ENCODE data around the gene GALT.
"Not testable (repeated sequence)": the region's sequence is repeated elsewhere in the genome, so short reads cannot be mapped to it uniquely, and the experiment has no call there.

The GALT gene

DNA sequence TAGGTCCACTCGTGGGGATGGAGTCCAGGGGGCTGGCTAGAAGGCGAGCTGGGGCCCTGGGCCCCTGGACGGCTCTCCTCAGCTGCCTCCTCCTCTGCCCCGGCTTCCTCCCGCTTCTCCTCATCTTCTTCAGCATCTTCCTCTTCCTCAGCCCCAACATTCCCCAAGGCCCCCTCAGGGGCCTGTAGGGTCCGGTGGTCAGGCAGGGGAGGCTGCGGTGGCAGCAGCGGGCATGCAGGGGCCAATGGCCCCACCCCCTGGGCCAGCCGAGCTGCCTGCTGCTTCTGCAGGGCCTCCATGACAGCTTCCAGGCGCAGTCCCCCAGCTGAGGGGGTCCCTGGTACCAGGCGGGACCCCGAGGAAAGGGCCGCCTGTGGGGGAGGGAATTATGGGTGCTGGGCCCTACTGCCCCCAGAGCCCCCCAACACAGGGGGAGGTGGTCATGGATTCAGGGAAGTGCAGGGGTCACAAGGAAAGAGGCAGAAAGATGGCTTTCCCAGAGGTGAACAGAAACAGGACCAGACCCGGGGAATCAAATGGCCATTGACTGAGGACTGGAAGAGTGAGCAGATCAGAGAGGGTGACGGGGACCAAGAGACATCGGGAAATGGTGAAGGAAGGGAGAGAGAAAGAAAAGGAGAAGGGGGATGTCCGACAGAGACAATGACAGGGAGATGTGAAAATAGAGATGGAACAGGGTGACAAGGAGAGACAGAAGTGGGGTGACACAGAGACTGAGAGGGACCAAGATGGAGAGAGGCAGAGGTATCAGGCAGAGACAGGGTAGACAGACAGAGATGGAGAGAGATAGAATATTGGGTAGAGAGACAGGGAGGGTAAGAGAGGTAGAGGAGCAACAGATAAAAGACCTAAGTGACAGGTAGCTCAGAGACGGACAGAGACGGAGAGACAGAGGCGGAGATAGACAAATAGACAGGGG, 18.5 kb upstream of the GALT start:
- DNase-seq = no peak

DNA sequence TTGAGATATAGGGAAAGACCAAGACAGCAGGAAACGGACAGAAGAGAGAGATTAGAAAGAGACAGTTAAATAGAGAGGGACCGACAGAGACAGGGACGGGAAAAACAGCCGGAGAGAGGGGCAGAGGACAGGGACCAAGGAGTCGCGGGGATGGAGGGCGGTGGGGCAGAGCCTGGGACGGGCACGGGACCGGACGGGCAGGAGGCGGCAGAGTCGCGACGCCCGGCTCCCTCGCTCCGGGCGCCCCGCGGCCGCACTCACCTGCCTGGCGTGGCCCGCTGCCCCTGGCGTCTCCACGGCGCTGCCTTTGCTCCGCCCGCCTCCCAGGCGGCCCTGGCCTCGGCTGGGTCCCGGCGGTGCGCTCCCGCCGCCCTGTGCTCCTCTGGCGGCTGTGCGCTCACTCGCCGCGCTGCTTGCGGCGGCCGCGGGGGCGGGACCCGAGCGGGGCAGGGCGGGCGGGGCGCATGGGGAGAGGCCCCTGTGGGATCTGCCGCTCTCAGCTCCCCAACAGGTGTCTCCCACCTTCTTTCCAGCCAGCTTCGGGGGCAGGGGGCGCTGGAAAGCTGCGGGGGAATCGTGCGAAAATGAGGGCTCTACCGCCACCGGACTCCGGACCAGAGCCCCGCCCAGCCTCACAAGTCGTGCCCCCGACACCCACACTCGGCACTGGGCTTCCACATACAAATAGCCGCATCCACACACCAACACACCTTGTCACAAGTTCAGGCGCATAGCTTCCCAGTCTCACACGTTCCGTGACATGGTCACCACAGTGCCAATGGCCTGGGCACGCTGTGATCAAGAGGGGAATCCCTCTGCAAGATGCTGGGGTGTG, 17.6 kb upstream of the GALT start, which contains the start of gene ARID3C:
ARID3C (minus strand) TSS at position 411 of the 835 bp plus-strand sequence. CDS start 1,052 bp downstream, outside the sequence.
- DNase-seq = peak; percentile 73

DNA sequence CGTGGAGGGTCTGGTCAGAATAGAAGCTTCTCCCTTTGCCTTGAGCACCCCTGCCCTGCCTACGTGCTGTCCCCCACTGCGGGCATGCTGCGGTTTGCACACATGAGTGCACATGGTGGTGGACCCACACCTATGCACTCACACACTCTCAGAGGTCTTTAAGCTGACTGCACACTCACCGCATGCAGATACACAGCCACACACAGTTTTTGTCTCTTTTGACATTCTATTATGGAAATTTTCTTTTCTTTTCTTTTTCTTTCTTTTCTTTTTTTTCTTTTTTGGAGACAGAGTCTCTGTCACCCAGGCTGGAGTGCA, 17.0 kb upstream of the GALT start:
- DNase-seq = no peak

DNA sequence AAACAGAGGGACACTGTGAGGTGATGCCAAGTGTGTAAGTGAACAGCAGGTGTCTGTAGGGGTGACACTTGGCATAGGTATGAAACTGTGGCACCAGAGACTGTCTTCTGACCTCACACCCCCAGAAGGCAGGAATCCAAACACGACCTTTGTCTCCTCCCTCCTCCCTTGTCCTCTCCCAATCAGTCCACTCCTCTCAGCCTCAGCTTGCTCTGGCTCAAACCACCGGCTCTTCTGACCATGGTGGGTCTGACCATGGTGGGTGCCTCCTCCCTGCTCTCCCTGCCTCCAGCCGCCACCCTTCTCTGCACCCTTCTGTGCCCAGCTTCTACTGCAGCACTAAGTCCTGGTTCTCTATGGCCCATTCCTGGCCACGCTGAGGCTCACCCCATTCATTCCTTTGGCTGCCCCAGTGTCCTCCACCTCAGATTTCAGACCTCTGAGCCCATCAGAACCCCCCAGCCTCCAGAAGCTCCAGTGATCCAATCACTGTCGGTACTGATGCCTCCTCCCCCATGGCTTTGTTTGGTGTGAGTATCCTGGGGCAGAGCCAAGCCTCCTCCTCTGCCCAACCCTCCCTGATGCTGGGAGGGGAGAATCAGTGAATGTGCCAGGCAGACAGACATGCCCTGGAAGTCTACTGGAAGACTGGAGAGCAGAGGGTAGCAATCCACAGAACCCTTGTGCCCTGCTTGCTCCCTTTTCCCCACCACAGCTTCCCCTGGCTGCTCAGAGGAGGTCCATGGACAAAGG, 15.9 kb upstream of the GALT start:
- no peak for DNase-seq

DNA sequence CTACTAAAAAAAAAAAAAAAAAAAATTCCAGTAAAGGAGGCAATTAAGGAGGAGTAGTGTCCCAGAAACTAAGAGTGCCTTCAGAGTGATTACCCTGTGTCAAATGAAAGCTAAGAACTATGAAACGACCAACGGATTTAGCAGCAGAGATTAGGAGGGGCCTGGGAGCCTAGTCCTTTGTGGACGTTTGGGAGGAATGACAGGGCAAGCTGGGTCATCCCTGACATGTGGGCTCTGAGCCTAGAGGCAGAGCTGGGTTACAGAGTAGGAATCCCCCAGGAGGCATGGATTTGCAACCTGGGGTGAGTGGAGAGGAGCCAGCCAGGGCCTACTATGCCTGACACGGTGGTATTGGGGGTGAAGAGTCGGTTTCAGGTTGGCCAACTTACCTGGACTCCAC, 13.3 kb upstream of the GALT start:
- no peak for DNase-seq

DNA sequence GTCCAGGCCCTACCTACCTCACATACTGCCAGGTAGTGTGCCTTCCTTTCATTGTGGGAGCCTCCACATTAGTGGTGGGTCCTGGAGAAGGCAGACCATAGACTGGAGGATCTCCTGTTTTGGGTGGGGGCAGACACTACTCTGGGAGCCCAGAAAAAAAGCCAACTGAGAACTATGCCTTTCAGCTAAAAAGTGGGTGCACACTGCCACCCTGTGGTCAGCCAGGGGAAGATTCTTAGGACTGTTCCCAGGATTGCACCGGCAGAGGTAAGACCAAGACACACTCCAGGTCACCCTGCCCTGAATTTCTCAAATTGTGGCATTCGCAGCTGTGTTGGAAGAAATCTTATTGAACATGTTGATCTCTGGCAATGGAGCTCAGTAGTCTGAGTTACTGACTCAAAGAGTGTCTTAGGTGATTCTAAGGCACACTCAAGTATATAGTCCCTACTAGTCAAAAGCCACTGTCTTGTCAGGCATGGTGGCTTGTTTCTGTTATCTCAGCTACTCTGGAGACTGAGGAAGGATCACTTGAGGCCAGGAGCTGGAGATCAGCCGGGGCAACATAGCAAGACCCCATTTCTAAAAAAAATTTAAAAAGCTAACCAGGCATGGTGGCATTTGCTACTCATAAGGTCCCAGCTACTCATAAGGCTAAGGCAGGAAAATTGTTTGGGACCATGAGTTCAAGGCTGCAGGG, 12.5 kb upstream of the GALT start:
- peak; percentile 73 for DNase-seq

DNA sequence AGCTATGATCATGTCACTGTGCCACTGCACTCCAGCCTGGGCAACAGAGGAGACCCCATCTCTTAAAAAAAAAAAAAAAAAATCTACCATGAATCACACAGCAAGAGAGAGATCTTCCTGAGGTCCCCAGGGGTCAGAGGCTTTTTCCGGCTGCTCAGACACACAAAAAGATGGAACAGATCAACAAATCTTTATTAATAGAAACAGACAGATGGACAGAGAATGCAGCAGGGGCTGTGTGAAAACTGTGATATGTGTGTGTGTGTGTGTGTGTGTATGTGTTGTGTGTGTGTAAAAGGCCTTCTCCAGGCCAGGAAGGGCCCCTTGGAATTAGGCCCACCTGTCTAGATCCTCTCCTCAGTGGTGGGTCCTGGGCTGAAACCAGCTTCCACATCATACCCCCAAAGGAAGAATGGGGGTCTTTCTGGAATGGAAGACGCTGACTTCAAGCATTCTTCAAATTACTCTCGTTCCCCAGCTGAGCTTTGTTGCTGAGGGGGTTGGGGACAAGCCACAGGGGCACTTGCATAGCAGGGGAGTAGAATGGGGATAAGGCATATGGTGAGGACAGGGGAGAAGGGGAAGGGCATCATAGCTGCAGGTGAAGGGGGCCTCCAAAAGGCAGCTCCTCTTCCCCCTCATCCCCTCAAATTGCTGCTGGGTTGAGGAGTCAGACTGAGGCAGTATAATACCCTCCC, 11.8 kb upstream of the GALT start:
- DNase-seq = no peak

DNA sequence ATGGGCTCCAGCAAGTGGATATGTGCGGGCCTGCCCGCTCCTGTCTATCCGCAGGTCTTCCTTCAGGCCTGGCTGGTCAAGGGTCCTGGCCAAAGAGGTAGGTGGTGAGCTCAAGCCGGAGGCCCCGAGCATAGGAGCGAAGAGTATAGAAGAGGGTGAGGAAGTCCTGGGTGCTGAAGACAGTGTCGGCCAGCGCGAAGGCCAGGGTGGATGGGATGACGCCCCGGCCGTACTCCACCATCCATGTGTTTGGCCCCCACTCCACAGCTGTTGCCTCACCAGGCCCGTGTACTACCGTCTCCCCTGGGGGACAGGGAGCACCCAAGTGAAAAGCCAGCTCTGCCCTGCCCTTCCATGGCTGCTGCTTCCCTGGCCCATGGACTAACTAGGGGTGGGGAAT, 10.9 kb upstream of the GALT start:
- DNase-seq = no peak

DNA sequence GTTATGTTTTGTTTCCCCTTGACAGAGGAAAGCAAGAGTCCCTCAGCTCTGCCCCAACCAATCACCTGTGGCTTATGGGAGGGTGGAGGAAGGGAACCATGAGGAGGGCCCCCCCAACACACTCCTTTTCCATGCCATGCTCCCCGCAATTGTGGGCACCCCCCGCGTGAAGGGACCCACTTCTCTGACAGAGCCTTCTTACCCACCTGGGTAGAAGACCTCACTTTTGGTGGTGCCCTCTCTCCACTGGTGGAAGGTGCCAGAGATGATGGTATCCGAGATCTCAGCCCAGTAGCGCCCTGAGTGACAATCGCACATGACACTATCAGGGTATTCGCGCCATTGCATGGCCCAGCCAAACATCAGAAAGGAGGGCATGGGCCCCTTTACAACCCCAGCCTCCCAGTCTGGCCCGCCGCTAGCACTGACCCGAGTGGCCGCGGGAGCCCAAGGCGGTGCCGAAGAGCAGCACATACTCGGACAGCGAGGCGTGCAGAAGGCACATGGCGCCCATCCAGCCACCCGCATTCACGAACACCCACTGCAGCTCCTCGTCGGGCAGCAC, 9.6 kb upstream of the GALT start:
- no peak for DNase-seq

DNA sequence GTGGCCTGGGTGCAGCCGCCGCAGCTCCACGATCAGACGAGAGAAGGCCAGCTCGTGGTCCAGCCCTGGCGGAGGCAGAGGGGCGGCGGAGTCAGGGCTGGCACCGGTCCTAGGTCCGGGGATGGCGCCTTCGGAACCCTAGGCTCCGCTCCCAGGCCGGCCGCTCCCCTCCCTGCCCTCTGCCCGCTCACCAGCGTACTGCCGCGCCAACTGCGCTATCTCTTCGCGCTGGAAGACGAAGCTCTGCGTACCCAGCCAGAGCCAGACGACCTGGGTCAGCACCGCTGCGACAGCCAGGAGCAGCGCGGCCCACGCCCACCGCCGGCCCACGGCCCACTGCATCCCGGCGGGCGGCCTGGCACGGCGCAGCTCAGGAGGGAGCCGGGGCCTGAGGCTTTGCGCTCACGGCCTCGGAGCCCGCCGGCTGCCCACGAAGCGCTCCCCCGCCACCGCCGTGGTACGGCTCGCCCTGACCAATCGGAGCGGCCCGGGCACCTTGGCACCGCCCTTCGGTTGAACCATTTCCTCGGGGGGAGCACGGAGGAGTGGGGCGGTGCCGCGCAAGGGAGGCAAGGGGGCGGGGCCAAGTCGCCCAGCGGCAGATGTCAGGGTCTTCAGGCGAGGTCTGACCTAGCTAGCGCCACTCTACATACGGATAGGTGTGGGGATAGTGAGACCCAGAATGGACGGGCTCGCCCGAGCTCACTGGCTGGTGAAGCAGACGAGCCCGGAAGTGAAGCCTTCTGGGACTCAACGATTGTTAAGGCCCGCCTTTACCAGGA, 8.9 kb upstream of the GALT start, which contains the start of gene SIGMAR1:
SIGMAR1 (minus strand) TSS at position 432 of the 782 bp plus-strand sequence; CDS start at position 342, 90 bp downstream.
- DNase-seq = peak; percentile 96

DNA sequence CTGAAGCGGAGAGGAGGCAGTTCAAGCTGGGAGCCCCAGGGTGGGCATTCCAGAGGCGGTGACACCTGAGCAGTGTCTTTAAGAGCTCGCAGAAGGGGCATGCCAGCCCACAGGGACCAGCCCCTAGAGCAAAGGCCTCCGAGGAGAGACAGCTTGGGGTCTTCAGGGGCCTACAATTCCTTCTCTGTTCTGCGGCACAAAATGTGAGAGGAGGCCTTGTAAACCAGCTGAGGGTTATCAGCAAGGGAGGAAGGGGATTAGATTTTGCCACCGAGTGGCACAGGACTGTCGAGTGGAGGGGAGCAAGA, 8.4 kb upstream of the GALT start:
- DNase-seq = no peak

DNA sequence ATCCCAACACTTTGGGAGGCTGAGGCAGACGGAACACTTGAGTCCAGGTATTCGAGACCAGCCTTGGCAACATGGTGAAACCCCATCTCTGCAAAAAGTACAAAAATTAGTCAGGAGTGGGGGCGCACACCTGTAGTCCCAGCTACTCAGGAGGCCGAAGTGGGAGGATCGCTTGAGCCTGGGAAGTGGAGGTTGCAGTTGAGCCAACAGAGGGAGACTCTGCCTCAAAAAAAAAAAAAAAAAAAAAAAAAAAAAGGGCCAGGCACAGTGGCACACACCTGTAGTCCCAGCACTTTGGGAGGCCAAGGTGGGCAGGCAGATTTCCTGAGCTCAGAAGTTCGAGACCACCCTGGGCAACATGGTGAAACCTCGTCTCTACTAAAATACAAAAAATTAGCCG, 7.2 kb upstream of the GALT start:
- not testable (repeated sequence) for DNase-seq

DNA sequence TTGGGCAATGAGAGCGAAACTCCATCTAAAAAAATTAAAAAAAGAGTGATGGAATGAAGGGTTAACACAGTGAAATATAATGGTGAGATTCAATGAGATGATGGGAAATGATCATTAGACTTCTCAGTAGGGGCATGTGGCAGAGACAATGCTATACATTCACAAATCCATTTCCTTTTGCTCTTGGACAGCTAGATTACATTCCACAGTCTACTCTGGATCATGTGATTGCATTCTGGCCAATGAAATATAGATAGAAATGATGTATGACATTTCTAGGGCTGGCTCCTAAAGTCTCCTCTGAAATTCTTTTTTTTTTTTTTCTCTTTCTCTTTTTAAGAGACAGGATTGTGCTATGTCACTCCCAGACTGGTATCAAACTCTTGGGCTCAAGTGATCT, 3.8 kb upstream of the GALT start:
- DNase-seq = no peak

DNA sequence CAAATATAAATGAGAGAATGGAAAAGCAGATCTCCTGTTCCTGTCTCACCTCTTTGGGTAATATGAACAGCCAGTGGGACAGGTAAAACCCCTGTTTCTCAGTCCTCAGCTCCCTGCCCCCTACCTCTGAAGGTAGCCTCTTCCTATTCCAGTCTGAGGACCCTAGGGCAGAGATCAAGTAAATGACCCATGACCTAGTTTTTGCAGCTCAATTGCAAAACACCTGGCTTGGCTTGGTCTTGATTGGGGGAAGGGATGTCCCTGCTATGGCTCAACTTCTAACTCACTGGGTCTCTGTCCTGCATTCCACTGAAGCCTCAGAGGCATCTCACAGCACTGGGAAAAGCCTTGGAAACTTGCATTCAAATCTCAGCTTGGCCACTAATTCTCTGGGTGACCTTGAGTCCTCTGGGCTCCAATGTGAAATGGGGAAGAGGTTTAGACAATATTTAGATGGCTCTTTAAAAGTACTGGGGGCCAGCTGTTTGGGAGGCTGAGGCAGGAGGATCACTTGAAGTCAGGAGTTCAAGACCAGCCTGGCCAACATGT, 1.6 kb upstream of the GALT start:
- DNase-seq = no peak

DNA sequence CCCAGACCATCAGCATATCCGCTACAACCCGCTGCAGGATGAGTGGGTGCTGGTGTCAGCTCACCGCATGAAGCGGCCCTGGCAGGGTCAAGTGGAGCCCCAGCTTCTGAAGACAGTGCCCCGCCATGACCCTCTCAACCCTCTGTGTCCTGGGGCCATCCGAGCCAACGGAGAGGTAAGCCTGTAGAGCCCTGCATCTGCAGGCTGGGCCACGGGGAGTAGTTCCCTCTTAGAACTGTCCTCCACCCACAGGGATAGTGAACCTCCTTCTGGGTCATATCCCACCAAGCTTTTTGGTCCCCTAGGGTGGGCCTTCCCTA, 569 bp downstream of the GALT start:
- DNase-seq = no peak

DNA sequence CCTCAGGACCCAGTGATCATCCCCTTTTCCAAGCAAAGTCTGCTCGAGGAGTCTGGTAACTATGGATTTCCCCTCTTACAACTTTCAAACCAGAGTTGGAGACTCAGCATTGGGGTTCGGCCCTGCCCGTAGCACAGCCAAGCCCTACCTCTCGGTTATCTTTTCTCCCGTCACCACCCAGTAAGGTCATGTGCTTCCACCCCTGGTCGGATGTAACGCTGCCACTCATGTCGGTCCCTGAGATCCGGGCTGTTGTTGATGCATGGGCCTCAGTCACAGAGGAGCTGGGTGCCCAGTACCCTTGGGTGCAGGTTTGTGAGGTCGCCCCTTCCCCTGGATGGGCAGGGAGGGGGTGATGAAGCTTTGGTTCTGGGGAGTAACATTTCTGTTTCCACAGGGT, 1.2 kb downstream of the GALT start:
- no peak for DNase-seq

DNA sequence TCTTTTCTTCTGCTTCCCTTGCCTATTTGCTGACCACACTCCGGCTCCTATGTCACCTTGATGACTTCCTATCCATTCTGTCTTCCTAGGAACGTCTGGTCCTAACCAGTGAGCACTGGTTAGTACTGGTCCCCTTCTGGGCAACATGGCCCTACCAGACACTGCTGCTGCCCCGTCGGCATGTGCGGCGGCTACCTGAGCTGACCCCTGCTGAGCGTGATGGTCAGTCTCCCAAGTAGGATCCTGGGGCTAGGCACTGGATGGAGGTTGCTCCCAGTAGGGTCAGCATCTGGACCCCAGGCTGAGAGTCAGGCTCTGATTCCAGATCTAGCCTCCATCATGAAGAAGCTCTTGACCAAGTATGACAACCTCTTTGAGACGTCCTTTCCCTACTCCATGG, 2.2 kb downstream of the GALT start:
- no peak for DNase-seq

DNA sequence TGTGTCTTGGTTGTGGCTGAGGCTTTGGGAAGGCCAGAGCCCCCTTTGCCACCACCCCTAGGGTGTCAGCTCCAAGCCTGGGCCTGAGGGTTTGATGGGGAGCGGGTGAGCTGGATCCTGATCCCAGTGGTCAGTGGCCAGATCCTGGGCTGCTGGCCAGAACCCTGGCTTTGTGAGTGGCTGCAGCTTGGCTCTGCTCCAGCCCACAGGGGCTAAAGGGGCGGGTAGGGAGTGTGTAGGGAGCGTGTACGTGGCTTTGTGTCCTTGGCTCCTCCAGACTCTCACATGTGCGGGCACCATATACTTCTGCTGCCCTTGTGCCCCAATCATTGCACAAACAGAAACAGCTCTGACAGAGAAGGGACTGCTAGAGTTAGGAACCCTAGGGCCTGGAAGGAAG, 4.3 kb downstream of the GALT start:
- DNase-seq = no peak

DNA sequence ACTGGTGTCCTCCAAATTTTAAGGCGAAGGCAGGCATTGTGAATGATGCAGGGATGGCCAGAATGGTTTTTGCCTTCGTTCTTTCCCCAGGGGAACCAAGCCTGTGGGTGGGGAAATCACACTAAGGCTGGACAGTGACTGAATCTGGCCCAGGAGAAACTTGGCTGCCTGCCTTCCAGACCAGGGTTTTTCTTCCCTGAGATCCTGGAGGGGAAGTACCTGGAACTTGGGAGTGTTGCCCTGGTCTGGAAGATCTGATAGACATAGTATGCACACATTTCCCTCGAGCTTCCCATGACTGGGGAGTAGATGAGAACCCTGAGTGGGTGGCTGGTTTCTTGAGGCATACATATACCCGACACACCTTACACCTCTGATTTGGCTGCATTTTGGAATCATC, 4.8 kb downstream of the GALT start:
- no peak for DNase-seq

DNA sequence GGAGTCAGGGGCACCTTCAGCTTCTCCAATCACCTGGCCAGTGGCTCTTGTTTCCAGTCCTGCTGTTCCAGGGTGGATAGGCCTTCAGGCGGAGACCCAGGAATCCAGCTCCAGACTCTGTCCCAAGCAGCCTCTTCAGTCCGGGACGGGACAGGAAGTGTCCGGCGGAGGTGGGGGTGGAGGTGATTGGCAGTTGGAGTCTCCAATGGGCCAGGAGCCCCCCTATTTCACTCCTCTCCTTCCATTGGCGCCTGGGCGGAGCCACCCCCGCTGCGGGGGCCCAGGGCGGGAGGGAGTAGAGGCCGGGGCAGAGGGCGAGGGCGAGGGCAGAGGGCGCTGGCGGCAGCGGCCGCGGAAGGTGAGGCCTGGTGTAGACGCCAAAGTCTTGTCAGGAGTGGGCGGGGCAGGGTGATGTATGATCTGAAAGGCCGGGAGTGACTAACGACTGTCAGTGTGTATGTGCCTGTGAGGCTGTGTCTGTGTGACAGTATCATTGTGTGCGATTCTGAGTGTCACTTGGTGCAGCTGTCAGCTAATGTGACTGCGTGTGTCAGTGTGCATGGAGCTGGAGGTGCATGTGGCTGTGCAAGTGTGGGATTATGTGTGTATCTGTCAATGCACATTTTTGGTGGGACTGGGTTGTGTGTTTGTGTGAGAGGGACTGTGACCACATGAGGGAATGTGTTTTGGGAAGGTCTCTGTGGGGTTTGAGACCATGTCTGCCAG, 5.6 kb downstream of the GALT start, which contains the start of gene IL11RA:
IL11RA (plus strand) TSS at position 310 of the 726 bp plus-strand sequence. CDS start 3,033 bp downstream, outside the sequence.
- DNase-seq = peak; percentile 19

Data from NCI-H146 (cell line).